Measurements from ENCODE around the gene NEURL4.

NEURL4 gene

DNA sequence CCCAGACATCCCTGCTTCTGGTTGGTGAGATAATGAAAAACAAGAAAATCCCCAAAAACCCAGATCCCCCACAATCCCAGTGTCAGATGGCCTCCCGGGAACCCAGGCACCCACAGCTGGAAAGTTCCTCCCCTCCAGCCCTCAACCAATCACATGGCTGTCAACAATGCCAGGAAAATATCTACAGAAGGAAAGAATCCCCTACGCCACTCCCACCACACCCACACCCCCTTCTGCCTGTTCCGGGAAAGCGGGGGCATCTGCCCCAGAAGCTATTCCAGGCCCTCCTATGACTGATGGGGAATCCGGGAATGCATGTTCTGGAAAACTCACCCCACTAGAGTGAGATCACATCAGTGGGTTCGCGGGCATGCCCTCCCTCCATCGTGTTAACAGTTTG is 27.6 kb upstream of the NEURL4 start:
- peaks cover 23% of the 10 kb centered on the region for H3K4me1 ChIP-seq (ENCODE audit: control insufficient read depth, insufficient read depth, low read length, poor library complexity, severe bottlenecking)
- 89 to 92% methylated on average over 5 to 6 of the region's 8 CpGs for WGBS, 2 experiments (ENCODE audit: insufficient coverage in 2 of 2)
- no peak overlapping the region for H3K4me3 ChIP-seq (ENCODE audit: extremely low read depth, insufficient read depth, low read length, poor library complexity, severe bottlenecking)
- no peaks in the 10 kb centered on the region for H3K9me3 ChIP-seq (ENCODE audit: control insufficient read depth, low read length)
- no peaks in the 10 kb centered on the region for H3K36me3 ChIP-seq (ENCODE audit: control insufficient read depth, insufficient read depth, low read length)
- no peak overlapping the region for H3K27ac ChIP-seq (ENCODE audit: low read depth, low read length, severe bottlenecking)

DNA sequence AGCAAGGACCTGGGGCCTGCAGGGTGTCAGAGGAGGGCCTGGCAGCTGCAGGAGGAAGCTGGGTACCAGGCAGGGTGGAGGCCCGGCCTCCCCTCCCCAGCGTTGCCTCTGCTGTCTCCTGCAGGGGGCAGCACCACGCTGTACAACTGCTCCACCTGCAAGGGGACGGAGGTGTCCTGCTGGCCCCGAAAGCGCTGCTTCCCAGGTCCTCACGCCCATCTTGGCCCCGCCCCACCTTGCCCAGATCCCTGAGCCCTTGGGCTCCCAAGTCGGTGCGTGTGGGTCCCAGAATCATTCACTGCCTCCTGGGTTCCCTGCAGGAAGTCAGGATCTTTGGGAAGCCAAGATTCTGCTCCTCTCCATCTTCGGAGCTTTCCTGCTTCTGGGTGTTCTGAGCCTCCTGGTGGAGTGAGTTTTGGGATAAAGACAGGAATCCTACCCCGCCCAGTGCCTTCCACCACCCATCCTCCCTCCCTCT is 27.0 kb upstream of the NEURL4 start:
- H3K36me3 ChIP-seq (ENCODE audit: control insufficient read depth, insufficient read depth, low read length): no peaks in the 10 kb centered on the region

DNA sequence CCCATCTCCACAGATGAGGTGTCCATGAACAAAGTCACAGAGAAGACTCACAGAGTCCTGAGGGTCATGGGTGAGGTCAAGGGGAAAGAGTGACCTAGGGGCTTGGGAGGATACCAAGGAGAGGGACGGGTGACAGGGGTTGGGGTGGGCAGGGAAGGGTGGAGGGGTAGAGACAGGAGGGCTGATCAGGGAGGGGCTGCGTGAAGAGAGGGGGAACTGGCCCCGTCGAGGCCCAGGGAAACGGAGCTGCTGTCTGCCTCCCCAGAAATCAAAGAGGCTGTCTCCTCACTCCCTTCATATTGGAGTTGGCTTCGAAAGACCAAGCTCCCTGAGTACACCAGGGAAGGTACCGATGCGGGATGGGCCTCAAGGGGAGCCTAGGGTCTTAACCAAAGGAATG is 26.4 kb upstream of the NEURL4 start:
- H3K4me1 ChIP-seq (ENCODE audit: control insufficient read depth, insufficient read depth, low read length, poor library complexity, severe bottlenecking): peaks cover 23% of the 10 kb centered on the region
- H3K4me3 ChIP-seq (ENCODE audit: extremely low read depth, insufficient read depth, low read length, poor library complexity, severe bottlenecking): no peak overlapping the region
- whole genome bisulfite sequencing, 2 experiments (ENCODE audit: insufficient coverage in 2 of 2): 97% methylated on average over 3 of the region's 8 CpGs; no CpG with 5 or more reads in 1 of the 2 experiments
- H3K27ac ChIP-seq (ENCODE audit: low read depth, low read length, severe bottlenecking): no peak overlapping the region
- H3K36me3 ChIP-seq (ENCODE audit: control insufficient read depth, insufficient read depth, low read length): no peaks in the 10 kb centered on the region
- H3K9me3 ChIP-seq (ENCODE audit: control insufficient read depth, low read length): no peaks in the 10 kb centered on the region

More for the DNA sequence above, 27.0 kb upstream of the NEURL4 start:
- H3K4me3 ChIP-seq (ENCODE audit: extremely low read depth, insufficient read depth, low read length, poor library complexity, severe bottlenecking): no peak overlapping the region
- 2 to 5% methylated on average over 10 of the region's 12 CpGs for whole genome bisulfite sequencing, 2 experiments (ENCODE audit: insufficient coverage in 2 of 2)
- H3K9me3 ChIP-seq (ENCODE audit: control insufficient read depth, low read length): no peaks in the 10 kb centered on the region
- H3K27ac ChIP-seq (ENCODE audit: low read depth, low read length, severe bottlenecking): no peak overlapping the region
- H3K4me1 ChIP-seq (ENCODE audit: control insufficient read depth, insufficient read depth, low read length, poor library complexity, severe bottlenecking): peaks cover 23% of the 10 kb centered on the region

DNA sequence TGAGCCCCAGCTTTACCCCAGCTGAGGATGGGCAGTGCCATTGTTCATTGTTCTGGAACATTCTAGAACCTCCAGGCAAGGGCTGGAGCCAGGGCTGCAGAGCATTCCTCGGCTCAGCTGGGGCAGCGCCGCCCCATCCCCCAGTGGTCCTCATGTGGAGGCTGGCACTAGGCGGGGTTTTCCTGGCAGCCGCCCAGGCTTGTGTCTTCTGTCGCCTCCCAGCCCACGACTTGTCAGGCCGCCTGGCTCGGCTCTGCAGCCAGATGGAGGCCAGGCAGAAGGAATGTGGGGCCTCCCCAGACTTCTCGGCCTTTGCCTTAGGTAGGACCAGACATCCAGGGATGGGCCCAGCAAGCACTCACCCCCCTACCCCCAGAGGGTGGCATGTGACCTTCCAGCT is 25.9 kb upstream of the NEURL4 start, which contains the start of gene TMEM95:
TMEM95 (plus strand) TSS at position 104 of the 400 bp plus-strand sequence; CDS start at position 153, 49 bp downstream.
- Histone ChIP-seq H3K4me1 (ENCODE audit: control insufficient read depth, insufficient read depth, low read length, poor library complexity, severe bottlenecking) (peaks cover 23% of the 10 kb centered on the region), H3K27ac (ENCODE audit: low read depth, low read length, severe bottlenecking) (no peak within 1 kb of the TSS), H3K4me3 (ENCODE audit: extremely low read depth, insufficient read depth, low read length, poor library complexity, severe bottlenecking) (no peak within 1 kb of the TSS), H3K36me3 (ENCODE audit: control insufficient read depth, insufficient read depth, low read length) (no peaks in the 10 kb centered on the region), H3K9me3 (ENCODE audit: control insufficient read depth, low read length) (no peaks in the 10 kb centered on the region)
- WGBS, 2 experiments (ENCODE audit: insufficient coverage in 2 of 2): 78 to 82% methylated on average over 9 of the region's 10 CpGs

DNA sequence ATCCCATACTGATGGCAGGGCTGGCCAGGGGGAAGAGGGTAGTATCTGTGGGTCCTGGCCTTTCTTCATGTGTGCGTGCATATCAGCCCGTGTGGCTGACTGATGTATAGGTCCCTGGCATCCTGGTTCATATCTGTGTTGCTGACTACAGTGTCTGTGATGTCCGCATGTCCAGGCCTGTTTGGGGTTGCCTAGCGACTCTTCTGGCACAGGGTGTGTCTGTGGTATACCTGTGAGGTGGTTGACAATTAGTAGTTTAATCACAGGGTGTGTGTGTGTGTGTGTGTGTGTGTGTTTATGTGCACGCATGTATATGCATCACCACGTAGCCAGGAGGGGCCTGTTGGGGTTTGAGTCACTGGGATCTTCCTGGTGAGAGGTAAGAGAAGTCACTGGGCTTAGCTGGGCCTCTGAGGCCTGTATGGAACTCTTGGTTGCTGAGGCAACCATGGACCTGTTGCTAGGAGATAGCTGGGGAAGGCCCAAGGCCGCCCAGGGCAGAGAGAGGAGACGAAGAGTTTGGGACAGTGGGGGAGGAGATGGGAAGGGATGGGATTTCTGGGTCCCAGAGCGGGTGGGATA is 25.2 kb upstream of the NEURL4 start:
- Histone ChIP-seq H3K27ac (ENCODE audit: low read depth, low read length, severe bottlenecking) (no peak overlapping the region), H3K4me3 (ENCODE audit: extremely low read depth, insufficient read depth, low read length, poor library complexity, severe bottlenecking) (no peak overlapping the region), H3K36me3 (ENCODE audit: control insufficient read depth, insufficient read depth, low read length) (no peaks in the 10 kb centered on the region), H3K9me3 (ENCODE audit: control insufficient read depth, low read length) (no peaks in the 10 kb centered on the region), H3K4me1 (ENCODE audit: control insufficient read depth, insufficient read depth, low read length, poor library complexity, severe bottlenecking) (peaks cover 28% of the 10 kb centered on the region)
- WGBS, 2 experiments (ENCODE audit: insufficient coverage in 2 of 2): 78 to 88% methylated on average over 6 of the region's 9 CpGs

DNA sequence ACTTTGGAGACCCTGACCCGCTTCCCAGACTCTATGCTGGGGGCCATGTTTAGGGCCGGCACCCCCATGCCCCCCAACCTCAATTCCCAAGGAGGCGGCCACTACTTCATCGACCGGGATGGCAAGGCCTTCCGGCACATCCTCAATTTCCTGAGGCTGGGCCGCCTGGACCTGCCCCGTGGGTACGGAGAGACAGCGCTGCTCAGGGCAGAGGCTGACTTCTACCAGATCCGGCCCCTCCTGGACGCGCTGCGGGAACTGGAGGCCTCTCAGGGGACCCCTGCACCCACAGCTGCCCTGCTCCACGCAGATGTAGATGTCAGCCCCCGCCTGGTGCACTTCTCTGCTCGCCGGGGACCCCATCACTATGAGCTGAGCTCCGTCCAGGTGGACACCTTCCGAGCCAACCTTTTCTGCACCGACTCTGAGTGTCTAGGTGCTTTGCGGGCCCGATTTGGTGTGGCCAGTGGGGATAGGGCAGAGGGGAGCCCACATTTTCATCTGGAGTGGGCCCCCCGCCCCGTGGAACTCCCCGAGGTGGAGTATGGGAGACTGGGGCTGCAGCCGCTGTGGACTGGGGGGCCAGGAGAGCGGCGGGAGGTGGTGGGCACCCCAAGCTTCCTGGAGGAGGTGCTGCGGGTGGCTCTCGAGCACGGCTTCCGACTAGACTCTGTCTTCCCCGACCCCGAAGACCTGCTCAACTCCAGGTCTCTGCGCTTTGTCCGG is 23.9 kb upstream of the NEURL4 start:
- peaks cover 29% of the 10 kb centered on the region for H3K4me1 ChIP-seq (ENCODE audit: control insufficient read depth, insufficient read depth, low read length, poor library complexity, severe bottlenecking)
- no peak overlapping the region for H3K4me3 ChIP-seq (ENCODE audit: extremely low read depth, insufficient read depth, low read length, poor library complexity, severe bottlenecking)
- H3K27ac ChIP-seq (ENCODE audit: low read depth, low read length, severe bottlenecking): no peak overlapping the region
- no peaks in the 10 kb centered on the region for H3K9me3 ChIP-seq (ENCODE audit: control insufficient read depth, low read length)
- 94% methylated on average over 31 to 35 of the region's 37 CpGs for WGBS, 2 experiments (ENCODE audit: insufficient coverage in 2 of 2)
- H3K36me3 ChIP-seq (ENCODE audit: control insufficient read depth, insufficient read depth, low read length): no peaks in the 10 kb centered on the region

DNA sequence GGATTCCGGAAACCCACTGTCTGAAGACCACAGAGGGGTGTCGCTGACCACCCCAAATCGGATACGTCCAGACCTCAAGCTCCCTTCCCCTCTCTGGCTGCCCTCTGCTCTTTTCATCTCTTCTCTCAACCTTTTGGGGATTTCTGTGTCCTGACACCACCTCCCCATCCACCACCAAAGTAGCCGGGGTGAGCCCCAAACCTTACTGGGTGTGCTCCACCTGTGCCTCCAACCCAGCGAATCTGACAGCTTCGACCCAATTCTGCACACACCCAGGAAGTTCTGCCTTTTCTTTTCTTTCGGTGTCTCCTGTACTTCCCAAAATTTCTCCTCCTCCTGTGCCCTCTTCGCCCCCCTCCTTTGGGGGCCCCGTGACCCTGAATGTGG is 23.4 kb upstream of the NEURL4 start:
- peak overlapping the region; percentile 86 for H3K4me3 ChIP-seq (ENCODE audit: extremely low read depth, insufficient read depth, low read length, poor library complexity, severe bottlenecking)
- no peaks in the 10 kb centered on the region for H3K36me3 ChIP-seq (ENCODE audit: control insufficient read depth, insufficient read depth, low read length)
- WGBS, 2 experiments (ENCODE audit: insufficient coverage in 2 of 2): 37 to 51% methylated on average over 7 to 10 of the region's 10 CpGs
- H3K4me1 ChIP-seq (ENCODE audit: control insufficient read depth, insufficient read depth, low read length, poor library complexity, severe bottlenecking): peaks cover 29% of the 10 kb centered on the region
- H3K27ac ChIP-seq (ENCODE audit: low read depth, low read length, severe bottlenecking): peak overlapping the region; percentile 98
- no peaks in the 10 kb centered on the region for H3K9me3 ChIP-seq (ENCODE audit: control insufficient read depth, low read length)

DNA sequence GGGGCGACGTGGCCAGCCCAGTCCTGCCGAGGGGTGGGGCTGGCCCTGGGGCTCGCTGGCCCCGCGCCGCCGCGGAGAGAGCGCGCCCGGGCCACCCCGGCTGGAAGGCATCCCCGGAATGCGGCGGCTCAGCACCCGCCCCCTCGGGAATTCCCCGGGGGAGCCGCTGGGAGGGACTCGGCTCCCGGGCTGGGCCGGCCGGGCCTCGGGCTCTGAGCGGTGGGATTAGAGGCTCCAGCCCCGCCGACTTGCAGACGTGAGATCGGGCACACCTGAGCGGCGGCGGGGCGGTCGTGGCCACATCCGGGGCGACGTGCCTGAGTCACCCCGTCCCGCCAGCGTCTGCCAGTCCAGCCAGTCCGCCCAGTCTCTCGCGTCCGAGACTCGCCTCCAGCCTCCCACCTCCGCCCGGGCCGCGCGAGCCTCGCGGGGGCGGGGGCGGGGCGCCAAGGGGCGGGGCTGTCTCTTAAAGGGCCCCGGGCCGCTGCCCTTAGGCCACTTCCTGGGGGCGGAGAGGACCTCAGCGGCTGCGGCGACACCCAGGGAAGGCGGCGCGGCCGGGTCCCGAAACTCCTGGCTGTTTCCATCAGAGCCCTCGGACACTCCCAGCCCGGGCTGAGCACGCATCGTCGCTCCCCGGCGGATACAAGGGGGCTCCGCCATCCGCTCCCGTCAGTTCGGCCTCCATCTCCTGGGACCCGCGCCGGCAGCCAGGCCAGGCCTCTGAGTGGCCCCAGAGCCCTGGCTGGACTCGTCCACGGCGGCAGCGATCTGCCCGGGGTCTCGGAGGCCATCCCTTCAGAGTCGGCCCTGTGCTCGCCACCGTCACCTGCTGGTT is 22.7 kb upstream of the NEURL4 start, which contains the start of gene KCTD11:
KCTD11 (plus strand) TSS at position 498 of the 838 bp plus-strand sequence.
- Histone ChIP-seq H3K27ac (ENCODE audit: low read depth, low read length, severe bottlenecking) (peak within 1 kb of the TSS; percentile 98), H3K4me3 (ENCODE audit: extremely low read depth, insufficient read depth, low read length, poor library complexity, severe bottlenecking) (peak within 1 kb of the TSS; percentile 86), H3K36me3 (ENCODE audit: control insufficient read depth, insufficient read depth, low read length) (no peaks in the 10 kb centered on the region), H3K9me3 (ENCODE audit: control insufficient read depth, low read length) (no peaks in the 10 kb centered on the region), H3K4me1 (ENCODE audit: control insufficient read depth, insufficient read depth, low read length, poor library complexity, severe bottlenecking) (peaks cover 29% of the 10 kb centered on the region)
- whole genome bisulfite sequencing, 2 experiments (ENCODE audit: insufficient coverage in 2 of 2): 0% methylated on average over 82 to 84 of the region's 91 CpGs

DNA sequence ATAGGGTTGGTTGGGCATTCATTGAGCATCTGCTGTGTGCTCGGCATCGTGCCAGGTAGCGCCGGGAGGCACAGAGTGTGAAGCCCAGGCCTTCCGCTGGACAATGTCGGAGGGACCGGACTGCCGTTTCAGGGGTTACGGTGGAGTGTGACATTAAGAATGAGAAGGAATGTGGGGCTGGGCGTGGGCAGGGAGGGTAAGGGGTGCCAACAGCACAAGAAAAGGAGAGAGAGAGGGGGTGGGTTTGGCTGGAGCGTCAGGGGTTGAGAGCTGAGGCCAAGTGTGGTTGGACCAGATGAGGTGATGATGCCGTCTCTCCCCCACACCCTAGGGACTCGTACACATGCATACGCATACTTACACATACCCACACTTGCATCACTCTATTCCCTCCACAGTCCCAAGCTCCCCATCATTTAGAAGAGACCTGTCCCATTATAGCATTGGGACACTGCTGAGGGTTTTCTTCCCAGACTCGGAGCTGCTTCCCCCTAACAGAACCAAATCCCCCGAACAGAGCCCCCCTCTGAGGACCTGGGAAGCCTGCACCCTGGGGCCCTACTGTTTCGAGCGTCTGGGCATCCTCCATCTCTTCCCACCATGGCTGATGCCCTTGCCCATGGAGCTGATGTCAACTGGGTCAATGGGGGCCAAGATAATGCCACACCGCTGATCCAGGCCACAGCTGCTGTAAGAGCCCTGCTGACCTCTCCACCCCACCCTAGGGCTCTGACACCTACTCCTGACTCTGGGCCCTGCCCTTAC is 19.5 kb upstream of the NEURL4 start:
- H3K9me3 ChIP-seq (ENCODE audit: control insufficient read depth, low read length): no peaks in the 10 kb centered on the region
- H3K27ac ChIP-seq (ENCODE audit: low read depth, low read length, severe bottlenecking): no peak overlapping the region
- H3K4me3 ChIP-seq (ENCODE audit: extremely low read depth, insufficient read depth, low read length, poor library complexity, severe bottlenecking): no peak overlapping the region
- peaks cover 16% of the 10 kb centered on the region for H3K4me1 ChIP-seq (ENCODE audit: control insufficient read depth, insufficient read depth, low read length, poor library complexity, severe bottlenecking)
- H3K36me3 ChIP-seq (ENCODE audit: control insufficient read depth, insufficient read depth, low read length): no peaks in the 10 kb centered on the region
- 92 to 94% methylated on average over 14 to 18 of the region's 19 CpGs for WGBS, 2 experiments (ENCODE audit: insufficient coverage in 2 of 2)
